ENCODE measurements around the gene SLC2A2.
"Not testable (repeated sequence)": the region's sequence is repeated elsewhere in the genome, so short reads cannot be mapped to it uniquely, and the experiment has no call there.

Gene SLC2A2

DNA sequence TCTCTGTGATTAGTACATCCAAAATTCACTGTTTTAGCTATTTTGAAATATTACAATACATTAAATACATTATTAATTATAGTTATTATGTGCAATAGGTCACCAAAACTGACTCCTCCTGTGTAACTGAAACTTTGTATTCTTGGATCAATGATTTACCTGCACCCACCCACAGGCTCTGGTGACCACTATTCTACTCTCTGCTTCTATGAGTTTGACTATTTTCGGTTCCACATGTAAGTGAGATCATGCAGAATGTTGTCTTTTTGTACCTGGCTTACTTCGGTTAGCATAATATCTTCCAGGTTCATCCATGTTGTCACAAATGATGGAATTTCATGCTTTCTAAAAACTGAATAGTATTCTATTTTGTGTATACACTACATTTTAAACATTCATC, 43.8 kb downstream of the SLC2A2 start:
- no peak for DNase-seq

- DNase-seq: no peak
These were observed 46.1 kb downstream of the SLC2A2 start for GRCh38 chr3:170980399-170980798.

- no peak for DNase-seq
These were observed 48.4 kb downstream of the SLC2A2 start for GRCh38 chr3:170977949-170978745.

DNA sequence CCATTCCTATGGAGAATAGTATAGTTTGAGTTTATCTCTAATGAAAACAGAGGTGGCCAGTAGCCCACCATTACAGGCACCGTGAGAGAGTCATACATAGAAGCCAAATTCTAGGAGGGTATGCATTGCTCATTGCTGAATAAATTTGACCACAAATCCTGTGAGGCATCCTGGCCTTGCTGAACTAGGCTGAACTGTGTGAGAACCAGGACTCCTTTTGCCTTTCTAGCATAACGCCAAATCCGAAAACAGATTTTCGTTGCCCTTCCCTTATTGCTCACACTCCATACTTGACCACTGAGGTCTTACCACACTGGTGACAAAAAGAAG, 50.4 kb downstream of the SLC2A2 start:
- DNase-seq: no peak

- DNase-seq: no peak
These were observed 51.0 kb downstream of the SLC2A2 start for GRCh38 chr3:170975283-170976189.

DNA sequence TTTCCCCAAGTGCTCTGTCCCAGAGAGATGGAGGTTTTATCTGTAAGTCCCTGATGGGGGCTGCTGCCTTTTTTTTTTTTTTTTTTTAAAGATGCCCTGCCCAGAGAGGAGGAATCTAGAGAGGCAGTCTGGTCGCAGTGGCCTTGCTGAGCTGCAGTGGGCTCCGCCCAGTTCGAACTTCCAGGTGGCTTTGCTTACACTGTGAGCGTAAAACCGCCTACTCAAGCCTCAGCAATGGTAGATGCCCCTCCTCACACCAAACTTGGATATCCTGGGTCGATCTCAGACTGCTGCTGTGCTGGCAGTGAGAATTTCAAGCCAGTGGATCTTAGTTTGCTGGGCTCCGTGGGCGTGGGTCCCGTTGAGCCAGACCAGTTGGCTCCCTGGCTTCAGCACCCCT, 51.6 kb downstream of the SLC2A2 start:
- no peak for DNase-seq

DNA sequence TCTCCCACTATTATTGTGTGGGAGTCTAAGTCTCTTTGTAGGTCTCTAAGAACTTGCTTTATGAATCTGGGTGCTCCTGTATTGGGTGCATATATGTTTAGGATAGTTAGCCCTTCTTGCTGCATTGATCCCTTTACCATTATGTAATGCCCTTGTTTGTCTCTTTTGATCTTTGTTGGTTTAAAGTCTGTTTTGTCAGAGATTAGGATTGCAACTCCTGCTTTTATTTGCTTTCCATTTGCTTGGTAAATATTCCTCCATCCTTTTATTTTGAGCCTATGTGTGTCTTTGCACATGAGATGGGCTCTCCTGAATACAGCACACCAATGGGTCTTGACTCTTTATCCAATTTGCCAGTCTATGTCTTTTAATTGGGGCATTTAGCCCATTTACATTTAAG, 53.6 kb downstream of the SLC2A2 start:
- DNase-seq: not testable (repeated sequence)

- DNase-seq: no peak
These were observed 59.4 kb downstream of the SLC2A2 start for GRCh38 chr3:170967126-170967525.

DNA sequence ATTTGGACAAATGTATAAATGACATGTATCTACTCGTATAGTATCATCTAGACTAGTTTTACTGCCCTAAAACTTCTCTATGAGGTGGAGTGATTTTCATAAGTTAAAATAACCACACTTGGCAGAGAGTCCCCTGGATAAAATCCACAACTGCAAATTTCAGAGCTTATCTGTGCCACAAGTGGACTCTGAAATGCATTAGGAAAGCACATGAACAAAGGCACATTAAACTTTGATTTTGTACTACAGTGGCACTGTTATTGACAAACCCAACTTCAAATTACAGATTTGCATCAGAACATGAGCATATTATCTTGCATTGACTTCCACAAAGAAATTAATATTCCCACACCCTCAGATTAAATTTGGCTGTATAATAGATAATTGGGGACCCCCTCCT, 60.0 kb downstream of the SLC2A2 start:
- DNase-seq: no peak

- DNase-seq: no peak
These were observed 64.1 kb downstream of the SLC2A2 start for GRCh38 chr3:170962411-170962810.

DNA sequence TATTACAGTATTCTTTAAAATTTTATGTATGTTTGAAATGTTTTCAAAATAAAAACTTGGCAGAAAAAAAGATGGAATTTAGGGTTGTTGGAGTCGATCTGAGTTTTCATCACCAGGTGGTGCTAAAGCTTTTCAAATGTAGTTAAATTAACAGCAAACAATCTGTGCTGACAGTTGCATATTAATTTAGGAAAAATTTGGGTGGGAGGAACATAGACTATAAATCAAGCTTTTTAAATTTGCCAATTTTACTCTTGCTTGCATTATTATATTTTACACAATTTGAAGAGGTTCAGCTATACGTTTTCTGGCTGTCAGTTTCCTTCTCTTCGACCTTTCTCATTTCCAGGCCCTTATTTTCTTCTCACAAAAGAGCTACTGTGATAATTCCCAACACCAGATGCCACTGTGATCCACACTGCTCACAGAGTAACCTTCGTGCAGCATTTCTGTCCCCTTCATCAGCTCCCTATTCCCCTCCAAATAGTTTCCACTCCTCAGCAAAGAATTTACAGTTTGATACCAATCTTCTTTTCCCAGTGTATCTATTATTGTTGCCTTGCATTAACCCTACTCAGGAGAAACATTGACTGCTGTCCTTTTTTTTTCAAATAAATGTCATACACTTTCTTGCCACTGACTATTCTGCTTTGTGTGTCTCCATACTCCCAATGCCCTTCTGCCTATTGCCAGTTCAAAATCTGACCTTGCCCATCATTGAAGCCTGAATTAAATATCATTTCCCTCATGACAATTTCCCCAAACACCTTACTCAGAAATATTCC, 64.7 kb downstream of the SLC2A2 start:
- DNase-seq: peak; percentile 28 to 57 (median 40)

- no peak for DNase-seq
These were observed 67.1 kb downstream of the SLC2A2 start for GRCh38 chr3:170959457-170959856.

DNA sequence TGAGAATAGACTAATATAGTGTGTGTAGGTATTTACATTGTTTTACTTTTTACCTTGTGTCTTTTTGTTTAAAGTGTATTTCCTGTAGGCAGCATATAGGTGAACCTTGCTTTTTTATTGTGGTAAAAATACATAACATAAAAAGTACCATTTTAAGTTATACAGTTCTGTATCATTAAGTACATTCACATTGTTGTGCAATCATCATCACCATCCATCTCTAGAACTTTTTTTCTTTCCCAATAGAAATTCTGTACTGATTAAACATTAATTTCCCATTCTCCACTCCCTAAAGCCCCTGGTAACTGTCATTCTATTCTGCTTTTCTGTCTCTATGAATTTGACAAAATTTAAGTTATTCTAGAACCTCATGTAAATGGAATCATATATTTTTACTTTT, 69.9 kb downstream of the SLC2A2 start:
- DNase-seq: no peak

DNA sequence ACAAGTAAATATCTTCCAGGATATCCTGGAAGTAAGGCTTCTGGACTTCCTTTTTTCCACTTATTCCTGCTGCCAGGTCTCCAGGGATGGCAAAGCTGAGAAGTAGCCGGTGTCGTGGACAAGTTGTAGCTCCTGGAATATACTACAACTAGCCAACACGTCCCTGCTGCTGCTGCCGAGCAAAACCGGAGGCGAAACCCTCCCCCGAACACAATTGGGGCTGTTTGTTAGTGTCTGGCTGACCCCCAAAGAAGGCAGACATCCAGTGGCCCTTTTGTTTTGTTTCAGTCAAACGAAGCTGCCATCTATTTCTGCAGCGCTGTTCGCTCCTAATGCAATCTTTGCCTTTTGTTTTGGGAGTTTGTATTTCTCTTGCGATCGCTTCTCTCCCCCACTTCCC, 72.8 kb downstream of the SLC2A2 start:
- no peak for DNase-seq

GRCh38 chr3:170953229-170953628, 73.3 kb downstream of the SLC2A2 start:
- DNase-seq: no peak

DNA sequence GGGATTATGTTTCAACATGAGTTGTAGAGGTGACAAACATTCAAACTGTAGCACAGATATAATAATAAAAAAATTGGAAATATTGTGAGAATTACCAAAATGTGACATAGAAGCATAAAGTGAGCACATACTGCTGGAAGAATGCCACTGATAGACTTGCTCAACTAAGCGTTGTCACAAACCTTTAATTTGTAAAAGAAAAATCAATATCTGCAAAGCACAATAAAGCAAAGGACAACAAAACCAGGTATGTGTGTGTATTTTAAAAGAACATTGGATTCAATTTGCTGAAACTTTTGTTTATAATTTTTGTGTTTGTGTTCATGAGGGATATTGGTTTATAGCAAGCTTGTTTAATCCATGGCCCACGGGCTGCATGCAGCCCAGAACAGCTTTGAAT, 77.3 kb downstream of the SLC2A2 start:
- no peak for DNase-seq

DNA sequence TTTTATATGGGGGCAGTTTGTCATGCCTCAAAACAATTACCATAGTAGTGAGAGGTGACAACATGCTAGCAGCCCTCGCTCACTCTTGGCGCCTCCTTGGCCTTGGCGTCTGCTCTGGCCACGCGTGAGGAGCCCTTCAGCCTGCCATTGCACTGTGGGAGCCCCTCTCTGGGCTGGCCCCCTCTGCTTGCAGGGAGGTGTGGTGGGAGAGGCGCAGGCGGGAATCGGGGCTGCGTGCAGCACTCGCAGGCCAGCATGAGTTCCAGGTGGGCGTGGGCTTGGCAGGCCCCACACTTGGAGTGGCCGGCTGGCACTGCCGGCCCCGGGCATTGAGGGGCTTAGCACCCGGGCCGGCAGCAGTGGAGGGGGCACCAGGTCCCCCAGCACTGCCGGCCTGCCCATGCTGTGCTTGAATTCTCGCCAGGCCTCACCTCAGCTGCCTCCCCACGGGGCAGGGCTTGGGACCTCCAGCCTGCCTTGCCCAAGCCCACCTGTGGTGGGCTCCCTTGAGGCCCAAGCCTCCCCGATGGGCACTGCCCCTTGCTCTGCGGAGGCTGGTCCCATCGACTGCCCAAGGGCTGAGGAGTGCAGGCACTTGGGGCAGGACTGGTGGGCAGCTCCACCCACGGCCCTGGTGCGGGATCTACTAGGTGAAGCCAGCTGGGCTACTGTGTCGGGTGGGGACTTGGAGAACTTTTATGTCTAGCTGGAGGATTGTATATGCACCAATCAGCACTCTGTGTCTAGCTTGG, 79.3 kb downstream of the SLC2A2 start:
- DNase-seq: no peak
